ENCODE results near the gene MRGPRE.

GRCh38 chr11:3243880-3244279, 11.7 kb upstream of the MRGPRE start:
- TF ChIP-seq YY1 (IDR thresholded peaks at IDR 0.05; ENCODE audit: insufficient read depth, insufficient read length) (no peak), ZNF274 (IDR thresholded peaks at IDR 0.05; ENCODE audit: low read depth, low read length) (no peak), SUZ12 (IDR thresholded peaks at IDR 0.05; ENCODE audit: extremely low read depth, insufficient read depth, insufficient read length) (no peak)
